ENCODE measurements around the gene FUBP3. TPM values are rescaled to one million over a fixed set of nuclear protein-coding genes. Genes with fewer than 3 reads are reported as not detected.
"Not testable (repeated sequence)": the region's sequence is repeated elsewhere in the genome, so short reads cannot be mapped to it uniquely, and the experiment has no call there.

Gene FUBP3
- total RNA-seq, 5 donors from 2014 or later (not counting 1 experiment from before 2014, with no cell fraction given): 34.2 to 44.7 (median 41.9) TPM

GRCh38 chr9:130555061-130555460 lies 24.3 kb upstream of the FUBP3 start:
- no peak overlapping the region for H3K4me3 Mint-ChIP-seq
- POLR2A ChIA-PET: no interaction called here

GRCh38 chr9:130555968-130556367 lies 23.4 kb upstream of the FUBP3 start:
- WGBS (ENCODE audit: insufficient coverage): 56% methylated on average over 6 of the region's 6 CpGs
- POLR2A ChIA-PET: no interaction called here
- no peak overlapping the region for H3K4me3 Mint-ChIP-seq
- Histone ChIP-seq H3K36me3 (ENCODE audit: control insufficient read depth in 2 of 2, extremely low read depth in 1 of 2, insufficient read depth in 1 of 2, low read length in 1 of 2) (no peaks in the 10 kb centered on the region), H3K9me3 (no peaks in the 10 kb centered on the region), H3K4me3 (ENCODE audit: control insufficient read depth in 1 of 2, extremely low read depth in 1 of 2, low read length in 1 of 2) (no peak overlapping the region), H3K27me3 (replicated peaks in 1 of 2; ENCODE audit: control insufficient read depth in 2 of 2, extremely low read depth in 1 of 2, insufficient read depth in 2 of 2, low read length in 1 of 2) (peaks cover 2 to 40% of the 10 kb centered on the region in 2 experiments), H3K27ac (ENCODE audit: low read length) (no peak overlapping the region), H3K4me1 (ENCODE audit: control insufficient read depth in 1 of 2, extremely low read depth in 1 of 2, insufficient read depth in 2 of 2, low read length in 2 of 2) (no peaks in the 10 kb centered on the region)
- no peaks in the 10 kb centered on the region for H3K36me3 Mint-ChIP-seq
- ATAC-seq (replicated peaks in 1 of 4) (no peak), DNase-seq (no peak)
- H3K4me1 Mint-ChIP-seq: no peaks in the 10 kb centered on the region
- peaks cover 6 to 31% of the 10 kb centered on the region in 2 donors for H3K27me3 Mint-ChIP-seq
- H3K9me3 Mint-ChIP-seq: no peaks in the 10 kb centered on the region
- CTCF ChIA-PET: no interaction called here
- no peak overlapping the region for H3K27ac Mint-ChIP-seq

More at GRCh38 chr9:130555061-130555460, 24.3 kb upstream of the FUBP3 start:
- ATAC-seq (replicated peaks in 1 of 4) (no peak), DNase-seq (no peak)
- peaks cover 6 to 34% of the 10 kb centered on the region in 2 donors for H3K27me3 Mint-ChIP-seq
- no peaks in the 10 kb centered on the region for H3K4me1 Mint-ChIP-seq
- H3K27ac Mint-ChIP-seq: no peak overlapping the region
- no peaks in the 10 kb centered on the region for H3K9me3 ChIP-seq
- H3K36me3 ChIP-seq (ENCODE audit: control insufficient read depth in 2 of 2, extremely low read depth in 1 of 2, insufficient read depth in 1 of 2, low read length in 1 of 2): no peaks in the 10 kb centered on the region
- H3K4me3 ChIP-seq (ENCODE audit: control insufficient read depth in 1 of 2, extremely low read depth in 1 of 2, low read length in 1 of 2): no peak overlapping the region
- WGBS (ENCODE audit: insufficient coverage): 86% methylated on average over 5 of the region's 6 CpGs
- no peak overlapping the region for H3K27ac ChIP-seq (ENCODE audit: low read length)
- CTCF ChIA-PET: no interaction called here
- H3K36me3 Mint-ChIP-seq: no peaks in the 10 kb centered on the region
- H3K4me1 ChIP-seq (ENCODE audit: control insufficient read depth in 1 of 2, extremely low read depth in 1 of 2, insufficient read depth in 2 of 2, low read length in 2 of 2): no peaks in the 10 kb centered on the region
- H3K9me3 Mint-ChIP-seq: no peaks in the 10 kb centered on the region
- peaks cover 2 to 40% of the 10 kb centered on the region in 2 experiments for H3K27me3 ChIP-seq (replicated peaks in 1 of 2; ENCODE audit: control insufficient read depth in 2 of 2, extremely low read depth in 1 of 2, insufficient read depth in 2 of 2, low read length in 1 of 2)

GRCh38 chr9:130556396-130557076 lies 22.8 kb upstream of the FUBP3 start:
- POLR2A ChIA-PET: no interaction called here
- 74% methylated on average over 6 of the region's 18 CpGs for WGBS (ENCODE audit: insufficient coverage)
- Histone ChIP-seq H3K4me1 (ENCODE audit: control insufficient read depth in 1 of 2, extremely low read depth in 1 of 2, insufficient read depth in 2 of 2, low read length in 2 of 2) (no peaks in the 10 kb centered on the region), H3K27me3 (replicated peaks in 1 of 2; ENCODE audit: control insufficient read depth in 2 of 2, extremely low read depth in 1 of 2, insufficient read depth in 2 of 2, low read length in 1 of 2) (peaks cover 2 to 38% of the 10 kb centered on the region in 2 experiments), H3K9me3 (no peaks in the 10 kb centered on the region), H3K27ac (ENCODE audit: low read length) (no peak overlapping the region), H3K36me3 (ENCODE audit: control insufficient read depth in 2 of 2, extremely low read depth in 1 of 2, insufficient read depth in 1 of 2, low read length in 1 of 2) (no peaks in the 10 kb centered on the region), H3K4me3 (ENCODE audit: control insufficient read depth in 1 of 2, extremely low read depth in 1 of 2, low read length in 1 of 2) (no peak overlapping the region)
- Mint-ChIP-seq H3K4me1 (no peaks in the 10 kb centered on the region), H3K9me3 (no peaks in the 10 kb centered on the region), H3K27me3 (peaks cover 6 to 26% of the 10 kb centered on the region in 2 donors), H3K36me3 (no peaks in the 10 kb centered on the region), H3K4me3 (no peak overlapping the region), H3K27ac (no peak overlapping the region)
- ATAC-seq (replicated peaks in 1 of 4): no peak
- CTCF ChIA-PET: no interaction called here
- no peak for DNase-seq

GRCh38 chr9:130557077-130557468 lies 22.3 kb upstream of the FUBP3 start:
- peaks cover 1 to 22% of the 10 kb centered on the region in 2 donors for H3K27me3 Mint-ChIP-seq
- H3K36me3 Mint-ChIP-seq: no peaks in the 10 kb centered on the region
- H3K4me3 Mint-ChIP-seq: no peak overlapping the region
- no peak overlapping the region for H3K27ac Mint-ChIP-seq
- ChIA-PET POLR2A (no interaction called here), CTCF (no interaction called here)
- no peak overlapping the region for H3K4me3 ChIP-seq (ENCODE audit: control insufficient read depth in 1 of 2, extremely low read depth in 1 of 2, low read length in 1 of 2)
- no peaks in the 10 kb centered on the region for H3K4me1 ChIP-seq (ENCODE audit: control insufficient read depth in 1 of 2, extremely low read depth in 1 of 2, insufficient read depth in 2 of 2, low read length in 2 of 2)
- no peak for DNase-seq
- no peak for ATAC-seq (replicated peaks in 1 of 4)
- no peak overlapping the region for H3K27ac ChIP-seq (ENCODE audit: low read length)
- WGBS (ENCODE audit: insufficient coverage): 79% methylated on average over 2 of the region's 6 CpGs
- H3K9me3 Mint-ChIP-seq: no peaks in the 10 kb centered on the region
- no peaks in the 10 kb centered on the region for H3K36me3 ChIP-seq (ENCODE audit: control insufficient read depth in 2 of 2, extremely low read depth in 1 of 2, insufficient read depth in 1 of 2, low read length in 1 of 2)
- H3K4me1 Mint-ChIP-seq: no peaks in the 10 kb centered on the region
- H3K9me3 ChIP-seq: no peaks in the 10 kb centered on the region
- H3K27me3 ChIP-seq (replicated peaks in 1 of 2; ENCODE audit: control insufficient read depth in 2 of 2, extremely low read depth in 1 of 2, insufficient read depth in 2 of 2, low read length in 1 of 2): peaks cover 2 to 33% of the 10 kb centered on the region in 2 experiments

GRCh38 chr9:130561056-130561455 lies 18.3 kb upstream of the FUBP3 start:
- Mint-ChIP-seq H3K36me3 (no peaks in the 10 kb centered on the region), H3K4me1 (no peaks in the 10 kb centered on the region), H3K27ac (no peak overlapping the region), H3K9me3 (no peaks in the 10 kb centered on the region), H3K27me3 (peaks cover 11 to 25% of the 10 kb centered on the region in 2 donors), H3K4me3 (no peak overlapping the region)
- Histone ChIP-seq H3K9me3 (no peaks in the 10 kb centered on the region), H3K27me3 (replicated peaks in 1 of 2; ENCODE audit: control insufficient read depth in 2 of 2, extremely low read depth in 1 of 2, insufficient read depth in 2 of 2, low read length in 1 of 2) (peaks cover 0 to 27% of the 10 kb centered on the region in 2 experiments), H3K4me1 (ENCODE audit: control insufficient read depth in 1 of 2, extremely low read depth in 1 of 2, insufficient read depth in 2 of 2, low read length in 2 of 2) (no peaks in the 10 kb centered on the region), H3K36me3 (ENCODE audit: control insufficient read depth in 2 of 2, extremely low read depth in 1 of 2, insufficient read depth in 1 of 2, low read length in 1 of 2) (no peaks in the 10 kb centered on the region), H3K27ac (ENCODE audit: low read length) (no peak overlapping the region), H3K4me3 (ENCODE audit: control insufficient read depth in 1 of 2, extremely low read depth in 1 of 2, low read length in 1 of 2) (no peak overlapping the region)
- ChIA-PET POLR2A (no interaction called here), CTCF (no interaction called here)
- 100% methylated on average over 1 of the region's 2 CpGs for WGBS (ENCODE audit: insufficient coverage)
- DNase-seq (no peak), ATAC-seq (replicated peaks in 1 of 4) (no peak)

GRCh38 chr9:130562525-130562924 lies 16.9 kb upstream of the FUBP3 start:
- DNase-seq; H3K4me3 ChIP-seq (ENCODE audit: control insufficient read depth in 1 of 2, extremely low read depth in 1 of 2, low read length in 1 of 2); ATAC-seq (replicated peaks in 1 of 4); H3K27ac Mint-ChIP-seq; H3K27ac ChIP-seq (ENCODE audit: low read length); POLR2A ChIA-PET; H3K9me3 ChIP-seq; H3K36me3 ChIP-seq (ENCODE audit: control insufficient read depth in 2 of 2, extremely low read depth in 1 of 2, insufficient read depth in 1 of 2, low read length in 1 of 2); H3K4me1 Mint-ChIP-seq; H3K4me1 ChIP-seq (ENCODE audit: control insufficient read depth in 1 of 2, extremely low read depth in 1 of 2, insufficient read depth in 2 of 2, low read length in 2 of 2); H3K9me3 Mint-ChIP-seq; H3K36me3 Mint-ChIP-seq; H3K4me3 Mint-ChIP-seq: not testable (repeated sequence)
- CTCF ChIA-PET: interaction anchor here in 1 of 2 donors (0.7 kb wide), 1 partner anchor 91 kb away, joined by 3 read pairs; no protein-coding TSS in a partner anchor
- peaks cover 2 to 29% of the 10 kb centered on the region in 2 experiments for H3K27me3 ChIP-seq (replicated peaks in 1 of 2; ENCODE audit: control insufficient read depth in 2 of 2, extremely low read depth in 1 of 2, insufficient read depth in 2 of 2, low read length in 1 of 2)
- peaks cover 18 to 32% of the 10 kb centered on the region in 2 donors for H3K27me3 Mint-ChIP-seq
- no CpG with 5 or more reads among the region's 4 CpGs for WGBS (ENCODE audit: insufficient coverage)
